Activated naive CD4-positive, alpha-beta T cell treated with anti-CD3 and anti-CD28 coated beads for 36 hours (primary cell): ENCODE measurements around the gene FGGY. TPM values are rescaled to one million over a fixed set of nuclear protein-coding genes. Genes with fewer than 3 reads are reported as not detected.
"Not testable (repeated sequence)": the region's sequence is repeated elsewhere in the genome, so short reads cannot be mapped to it uniquely, and the experiment has no call there.

Source experiments
- CTCF ChIA-PET: fragments of 350-600 bp; sonication (Branson Sonifier 250); formaldehyde crosslinking; loops from one replicate; lab custom pipeline; 2021; ENCODE audit warnings: antibody characterized with exemption; lab: Charles Lee
- DNase-seq: peaks from one replicate; pipeline ENCODE4 v3.0.0-alpha.2; 2020
- H3K27ac Mint-ChIP-seq: one replicate; pipeline ENCODE4 v1.8.0; 2021; ENCODE audit warnings: mild to moderate bottlenecking, mixed read lengths
- H3K27me3 Mint-ChIP-seq: one replicate; pipeline ENCODE4 v1.8.0; 2021; ENCODE audit warnings: low read depth, mixed read lengths
- H3K36me3 Mint-ChIP-seq: one replicate; pipeline ENCODE4 v1.8.0; 2021; ENCODE audit warnings: low read depth, mixed read lengths
- H3K4me1 Mint-ChIP-seq: one replicate; pipeline ENCODE4 v1.8.0; 2021; ENCODE audit warnings: low read depth, mixed read lengths
- H3K4me3 Mint-ChIP-seq: one replicate; pipeline ENCODE4 v1.8.0; 2021; ENCODE audit warnings: mild to moderate bottlenecking, moderate library complexity, mixed read lengths
- H3K9me3 Mint-ChIP-seq: one replicate; pipeline ENCODE4 v1.8.0; 2021; ENCODE audit warnings: mixed read lengths
- intact Hi-C: fragments of 100-400 bp; cut with micrococcal nuclease; formaldehyde crosslinking; loops from one replicate; pipeline ENCODE4 v1.15.1; 2023
- total RNA-seq, 2 experiments: library from RNA; stranded (reverse); gene quantifications; one replicate each; pipeline ENCODE4 v1.2.3, GENCODE V29; 2021

The FGGY gene
- total RNA-seq, 2 experiments from 2014 or later = 9.8 to 10.9 TPM

- no peaks in the 10 kb centered on the region for H3K4me1 Mint-ChIP-seq
- H3K27ac Mint-ChIP-seq = no peak overlapping the region
- CTCF ChIA-PET = no interaction called here
- no peaks in the 10 kb centered on the region for H3K36me3 Mint-ChIP-seq
- DNase-seq = no peak
- no peak overlapping the region for H3K4me3 Mint-ChIP-seq
- H3K9me3 Mint-ChIP-seq = no peaks in the 10 kb centered on the region
- no peaks in the 10 kb centered on the region for H3K27me3 Mint-ChIP-seq
- intact Hi-C loops = no loop called here
These were observed 342.4 kb downstream of the FGGY start for GRCh38 chr1:59639266-59639665.

- Mint-ChIP-seq H3K36me3 (no peaks in the 10 kb centered on the region), H3K27ac (no peak overlapping the region), H3K4me1 (no peaks in the 10 kb centered on the region), H3K27me3 (no peaks in the 10 kb centered on the region), H3K4me3 (no peak overlapping the region), H3K9me3 (no peaks in the 10 kb centered on the region)
- intact Hi-C loops = no loop called here
- no peak for DNase-seq
- CTCF ChIA-PET = no interaction called here
These were observed 344.0 kb downstream of the FGGY start for GRCh38 chr1:59640851-59641250.

DNA sequence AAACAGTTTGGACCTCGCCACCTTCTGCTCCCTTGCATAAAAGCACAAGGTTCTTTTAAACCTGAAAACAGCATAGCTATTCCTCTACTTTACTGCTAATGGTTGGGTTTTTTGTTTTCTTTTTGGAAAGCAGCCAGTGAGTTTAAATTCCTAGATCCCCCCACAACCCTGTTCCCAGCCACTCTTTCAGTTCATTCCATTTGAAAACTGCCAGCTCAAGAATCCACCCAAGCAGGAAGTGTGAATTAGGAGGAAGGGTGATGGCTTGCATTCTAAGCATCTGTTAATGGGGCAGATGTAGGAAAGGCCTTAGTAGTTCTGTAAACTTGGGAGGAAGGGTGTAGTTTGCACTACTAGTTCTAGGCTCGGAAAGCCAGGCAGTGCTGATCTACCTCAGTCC lies 344.9 kb downstream of the FGGY start:
- no peaks in the 10 kb centered on the region for H3K4me1 Mint-ChIP-seq
- CTCF ChIA-PET = interaction anchor here (0.7 kb wide), 1 partner anchor 418 kb away, joined by 4 read pairs; no protein-coding TSS in a partner anchor
- H3K4me3 Mint-ChIP-seq = no peak overlapping the region
- no peak for DNase-seq
- H3K36me3 Mint-ChIP-seq = no peaks in the 10 kb centered on the region
- H3K27ac Mint-ChIP-seq = no peak overlapping the region
- no peaks in the 10 kb centered on the region for H3K9me3 Mint-ChIP-seq
- intact Hi-C loops = no loop called here
- no peaks in the 10 kb centered on the region for H3K27me3 Mint-ChIP-seq

DNA sequence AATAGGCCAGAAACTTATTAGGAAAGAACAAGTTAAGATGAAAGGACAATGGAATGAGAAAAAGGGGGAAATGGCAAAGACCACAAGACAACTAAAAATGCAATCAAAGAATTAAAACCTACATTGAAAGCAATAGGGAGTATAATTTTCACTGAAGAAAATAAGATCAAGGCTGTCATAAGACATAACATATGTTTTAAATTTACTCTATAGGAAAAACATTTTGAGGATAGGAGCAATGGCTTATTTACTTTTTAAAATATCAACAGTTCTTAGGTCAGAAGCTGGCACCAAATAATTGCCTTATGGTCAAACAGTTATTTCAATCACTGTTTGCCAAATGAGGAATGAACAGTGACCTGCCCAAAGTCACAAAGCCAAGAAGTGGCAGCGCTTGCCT lies 346.6 kb downstream of the FGGY start:
- DNase-seq = no peak
- intact Hi-C loops = no loop called here
- H3K4me1 Mint-ChIP-seq = no peaks in the 10 kb centered on the region
- H3K27me3 Mint-ChIP-seq = no peaks in the 10 kb centered on the region
- no peak overlapping the region for H3K27ac Mint-ChIP-seq
- CTCF ChIA-PET = no interaction called here
- H3K9me3 Mint-ChIP-seq = no peaks in the 10 kb centered on the region
- no peaks in the 10 kb centered on the region for H3K36me3 Mint-ChIP-seq
- no peak overlapping the region for H3K4me3 Mint-ChIP-seq

GRCh38 chr1:59645893-59646292 lies 349.0 kb downstream of the FGGY start:
- H3K27me3 Mint-ChIP-seq = no peaks in the 10 kb centered on the region
- CTCF ChIA-PET = interaction anchor here (1.0 kb wide), 1 partner anchor 54 kb away, joined by 3 read pairs; no protein-coding TSS in a partner anchor
- no peak overlapping the region for H3K27ac Mint-ChIP-seq
- H3K36me3 Mint-ChIP-seq = no peaks in the 10 kb centered on the region
- no peaks in the 10 kb centered on the region for H3K9me3 Mint-ChIP-seq
- intact Hi-C loops = no loop called here
- H3K4me1 Mint-ChIP-seq = no peaks in the 10 kb centered on the region
- DNase-seq = no peak
- H3K4me3 Mint-ChIP-seq = no peak overlapping the region

DNA sequence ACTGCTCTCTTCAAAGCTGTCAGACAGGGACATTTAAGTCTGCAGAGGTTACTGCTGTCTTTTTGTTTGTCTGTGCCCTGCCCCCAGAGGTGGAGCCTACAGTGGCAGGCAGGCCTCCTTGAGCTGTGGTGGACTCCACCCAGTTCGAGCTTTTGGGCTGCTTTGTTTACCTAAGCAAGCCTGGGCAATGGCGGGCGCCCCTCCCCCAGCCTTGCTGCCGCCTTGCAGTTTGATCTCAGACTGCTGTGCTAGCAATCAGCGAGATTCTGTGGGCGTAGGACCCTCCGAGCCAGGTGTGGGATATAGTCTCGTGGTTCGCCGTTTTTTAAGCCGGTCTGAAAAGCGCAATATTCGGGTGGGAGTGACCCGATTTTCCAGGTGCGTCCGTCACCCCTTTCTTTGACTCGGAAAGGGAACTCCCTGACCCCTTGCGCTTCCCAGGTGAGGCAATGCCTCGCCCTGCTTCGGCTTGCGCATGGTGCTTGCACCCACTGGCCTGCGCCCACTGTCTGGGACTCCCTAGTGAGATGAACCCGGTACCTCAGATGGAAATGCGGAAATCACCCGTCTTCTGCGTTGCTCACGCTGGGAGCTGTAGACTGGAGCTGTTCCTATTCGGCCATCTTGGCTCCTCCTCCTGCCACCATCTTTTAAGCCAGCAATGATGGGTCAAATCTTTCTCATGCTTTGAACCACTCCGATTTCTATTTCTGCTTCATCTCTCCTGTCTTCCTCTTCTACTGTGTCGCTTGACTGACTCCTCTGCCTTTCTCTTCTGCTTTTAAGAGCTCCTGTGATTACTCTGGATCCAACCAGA lies 356.5 kb downstream of the FGGY start:
- H3K27ac Mint-ChIP-seq, DNase-seq, H3K4me3 Mint-ChIP-seq, intact Hi-C loops, H3K4me1 Mint-ChIP-seq, H3K36me3 Mint-ChIP-seq, CTCF ChIA-PET, H3K27me3 Mint-ChIP-seq, H3K9me3 Mint-ChIP-seq: not testable (repeated sequence)

GRCh38 chr1:59653968-59654367 lies 357.1 kb downstream of the FGGY start:
- DNase-seq = no peak
- CTCF ChIA-PET = no interaction called here
- H3K4me3 Mint-ChIP-seq = no peak overlapping the region
- peaks cover 3% of the 10 kb centered on the region for H3K9me3 Mint-ChIP-seq
- intact Hi-C loops = no loop called here
- no peaks in the 10 kb centered on the region for H3K4me1 Mint-ChIP-seq
- peaks cover 3% of the 10 kb centered on the region for H3K36me3 Mint-ChIP-seq
- H3K27me3 Mint-ChIP-seq = no peaks in the 10 kb centered on the region
- H3K27ac Mint-ChIP-seq = no peak overlapping the region

- no peaks in the 10 kb centered on the region for H3K27me3 Mint-ChIP-seq
- DNase-seq = no peak
- H3K4me1 Mint-ChIP-seq = no peaks in the 10 kb centered on the region
- CTCF ChIA-PET = interaction anchor here (0.6 kb wide), 1 partner anchor 153 kb away, joined by 4 read pairs; no protein-coding TSS in a partner anchor
- no peak overlapping the region for H3K27ac Mint-ChIP-seq
- intact Hi-C loops = no loop called here
- no peak overlapping the region for H3K4me3 Mint-ChIP-seq
- H3K9me3 Mint-ChIP-seq = peaks cover 2% of the 10 kb centered on the region
- peaks cover 3% of the 10 kb centered on the region for H3K36me3 Mint-ChIP-seq
These were observed 361.1 kb downstream of the FGGY start for GRCh38 chr1:59657873-59658465.

DNA sequence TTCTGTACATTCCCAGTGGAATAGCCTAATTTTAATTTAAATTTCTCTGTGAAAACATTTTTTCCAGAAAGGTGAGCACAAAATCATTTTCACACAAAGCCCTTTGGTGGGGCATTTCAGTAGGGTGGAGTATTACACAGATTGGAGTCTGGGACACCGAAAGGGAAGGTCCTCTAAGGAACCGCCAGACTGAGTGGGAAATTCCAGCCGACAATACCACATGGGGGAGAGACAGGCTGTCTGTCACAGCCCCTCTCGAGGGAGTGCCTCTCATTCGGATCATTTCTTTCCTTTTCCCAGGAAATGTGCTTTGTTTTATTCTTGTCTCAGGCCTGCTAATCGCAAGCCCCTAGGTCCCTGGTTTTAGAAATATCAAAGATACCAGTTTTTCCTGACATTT lies 367.3 kb downstream of the FGGY start:
- CTCF ChIA-PET = no interaction called here
- Mint-ChIP-seq H3K4me1 (no peaks in the 10 kb centered on the region), H3K27me3 (no peaks in the 10 kb centered on the region), H3K27ac (no peak overlapping the region), H3K4me3 (no peak overlapping the region), H3K36me3 (peaks cover 2% of the 10 kb centered on the region), H3K9me3 (no peaks in the 10 kb centered on the region)
- intact Hi-C loops = no loop called here
- no peak for DNase-seq

DNA sequence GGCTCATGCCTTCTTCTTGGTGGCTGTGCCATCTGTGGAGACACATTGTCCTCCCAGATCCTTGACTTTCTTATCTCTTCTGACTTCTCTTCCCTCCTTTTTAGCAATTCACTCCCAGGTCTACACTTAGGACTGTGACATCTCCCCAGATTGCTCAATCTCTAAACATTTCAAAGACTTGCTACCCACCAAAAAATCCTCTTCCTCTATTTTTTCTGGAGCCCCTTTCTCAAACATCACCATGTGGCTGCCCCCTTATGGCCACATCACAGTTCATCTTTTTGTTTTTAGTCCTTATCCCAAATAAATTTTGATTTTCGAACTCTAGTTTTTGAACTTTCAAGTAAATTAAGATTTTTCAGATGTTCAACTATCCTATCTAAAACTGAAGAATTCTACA lies 369.2 kb downstream of the FGGY start:
- no peak overlapping the region for H3K4me3 Mint-ChIP-seq
- no peak for DNase-seq
- intact Hi-C loops = no loop called here
- no peaks in the 10 kb centered on the region for H3K4me1 Mint-ChIP-seq
- H3K9me3 Mint-ChIP-seq = no peaks in the 10 kb centered on the region
- CTCF ChIA-PET = interaction anchor here (1.0 kb wide), 1 partner anchor 10 kb away, joined by 6 read pairs; no protein-coding TSS in a partner anchor
- H3K36me3 Mint-ChIP-seq = peaks cover 2% of the 10 kb centered on the region
- no peak overlapping the region for H3K27ac Mint-ChIP-seq
- H3K27me3 Mint-ChIP-seq = no peaks in the 10 kb centered on the region

DNA sequence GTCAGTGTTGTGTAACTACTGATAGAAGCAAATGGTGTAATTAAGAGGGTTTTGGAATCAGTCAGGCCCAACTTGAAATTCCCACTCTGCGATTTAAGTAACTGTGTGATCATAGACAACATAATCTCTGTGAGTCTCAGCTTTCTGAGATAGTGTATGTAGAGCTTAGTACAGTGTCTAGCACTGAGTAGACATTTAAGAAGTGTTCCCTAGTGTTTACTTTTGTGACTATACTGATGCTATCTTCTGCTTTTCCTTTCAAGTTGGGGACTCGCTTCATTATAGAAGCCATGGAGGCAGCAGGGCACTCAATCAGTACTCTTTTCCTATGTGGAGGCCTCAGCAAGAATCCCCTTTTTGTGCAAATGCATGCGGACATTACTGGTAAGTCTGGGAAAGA lies 370.1 kb downstream of the FGGY start:
- DNase-seq = no peak
- intact Hi-C loops = no loop called here
- H3K27me3 Mint-ChIP-seq = no peaks in the 10 kb centered on the region
- H3K36me3 Mint-ChIP-seq = peaks cover 2% of the 10 kb centered on the region
- no peaks in the 10 kb centered on the region for H3K9me3 Mint-ChIP-seq
- no peak overlapping the region for H3K4me3 Mint-ChIP-seq
- CTCF ChIA-PET = no interaction called here
- H3K4me1 Mint-ChIP-seq = no peaks in the 10 kb centered on the region
- H3K27ac Mint-ChIP-seq = no peak overlapping the region

- no peak overlapping the region for H3K4me3 Mint-ChIP-seq
- peaks cover 2% of the 10 kb centered on the region for H3K36me3 Mint-ChIP-seq
- H3K4me1 Mint-ChIP-seq = no peaks in the 10 kb centered on the region
- H3K9me3 Mint-ChIP-seq = no peaks in the 10 kb centered on the region
- CTCF ChIA-PET = no interaction called here
- no peaks in the 10 kb centered on the region for H3K27me3 Mint-ChIP-seq
- DNase-seq = no peak
- intact Hi-C loops = no loop called here
- H3K27ac Mint-ChIP-seq = no peak overlapping the region
These were observed 372.9 kb downstream of the FGGY start for GRCh38 chr1:59669752-59670312.

- Mint-ChIP-seq H3K27ac (no peak overlapping the region), H3K27me3 (no peaks in the 10 kb centered on the region), H3K4me3 (no peak overlapping the region), H3K9me3 (no peaks in the 10 kb centered on the region), H3K36me3 (peaks cover 2% of the 10 kb centered on the region), H3K4me1 (no peaks in the 10 kb centered on the region)
- intact Hi-C loops = no loop called here
- CTCF ChIA-PET = no interaction called here
- no peak for DNase-seq
These were observed 373.8 kb downstream of the FGGY start for GRCh38 chr1:59670662-59671061.
